Calu3 (cell line): Measurements from ENCODE around the gene PPOX. TPM values are rescaled to one million over a fixed set of nuclear protein-coding genes. Genes with fewer than 3 reads are reported as not detected.

Experiments
- BruUV-seq: library from RNA; stranded (reverse); fragments of 400-500 nt; replicated peaks from 2 replicates; lab custom pipeline; 2021; lab: Mats Ljungman, UMichigan
- CTCF ChIA-PET: fragments of 300-600 bp; sonication (Branson Sonifier 250); formaldehyde crosslinking; loops from one replicate; lab custom pipeline; 2022; ENCODE audit warnings: antibody characterized with exemption; lab: Charles Lee
- DNase-seq: peaks from one replicate; pipeline ENCODE4 v3.0.0; 2022
- H3K27ac Mint-ChIP-seq: one replicate; pipeline ENCODE4 v1.8.0; 2022; ENCODE audit warnings: mixed read lengths; ENCODE audit not compliant: unreplicated experiment
- H3K27me3 Mint-ChIP-seq: one replicate; pipeline ENCODE4 v1.8.0; 2022; ENCODE audit warnings: mixed read lengths; ENCODE audit not compliant: unreplicated experiment
- H3K36me3 Mint-ChIP-seq: one replicate; pipeline ENCODE4 v1.8.0; 2022; ENCODE audit warnings: mild to moderate bottlenecking, moderate library complexity, mixed read lengths; ENCODE audit not compliant: insufficient read depth, unreplicated experiment
- H3K4me1 Mint-ChIP-seq: one replicate; pipeline ENCODE4 v1.8.0; 2022; ENCODE audit warnings: mild to moderate bottlenecking, low read depth, mixed read lengths; ENCODE audit not compliant: unreplicated experiment
- H3K4me3 Mint-ChIP-seq: one replicate; pipeline ENCODE4 v1.8.0; 2022; ENCODE audit warnings: mild to moderate bottlenecking, low read depth, moderate library complexity, mixed read lengths; ENCODE audit not compliant: unreplicated experiment
- H3K9me3 Mint-ChIP-seq: one replicate; pipeline ENCODE4 v1.8.0; 2022; ENCODE audit warnings: low read depth, mixed read lengths; ENCODE audit not compliant: unreplicated experiment
- intact Hi-C: fragments of 100-400 bp; cut with micrococcal nuclease; formaldehyde crosslinking; loops from one replicate; pipeline ENCODE4 v1.10.0; 2022; ENCODE audit not compliant: unreplicated experiment
- total RNA-seq: library from RNA; stranded (reverse); gene quantifications from 2 replicates; pipeline ENCODE4 v1.2.3, GENCODE V29; 2022
- TF ChIP-seq, protein P1 (sequence below): fragments of 200-600 bp; IDR thresholded peaks from one replicate; pipeline ENCODE4 v1.8.0; 2022; ENCODE audit warnings: antibody characterized with exemption; ENCODE audit not compliant: unreplicated experiment

PPOX gene
- total RNA-seq, 1 experiment from 2014 or later: 27.1 TPM

GRCh38 chr1:161121042-161121650 is 45.1 kb upstream of the PPOX start:
- no TSS peak for BruUV-seq
- Mint-ChIP-seq H3K4me1 (peaks cover 23% of the 10 kb centered on the region), H3K27ac (no peak overlapping the region), H3K36me3 (peaks cover 90% of the 10 kb centered on the region), H3K4me3 (no peak overlapping the region), H3K27me3 (no peaks in the 10 kb centered on the region), H3K9me3 (no peaks in the 10 kb centered on the region)
- no peak for DNase-seq
- TF ChIP-seq, protein P1, sequence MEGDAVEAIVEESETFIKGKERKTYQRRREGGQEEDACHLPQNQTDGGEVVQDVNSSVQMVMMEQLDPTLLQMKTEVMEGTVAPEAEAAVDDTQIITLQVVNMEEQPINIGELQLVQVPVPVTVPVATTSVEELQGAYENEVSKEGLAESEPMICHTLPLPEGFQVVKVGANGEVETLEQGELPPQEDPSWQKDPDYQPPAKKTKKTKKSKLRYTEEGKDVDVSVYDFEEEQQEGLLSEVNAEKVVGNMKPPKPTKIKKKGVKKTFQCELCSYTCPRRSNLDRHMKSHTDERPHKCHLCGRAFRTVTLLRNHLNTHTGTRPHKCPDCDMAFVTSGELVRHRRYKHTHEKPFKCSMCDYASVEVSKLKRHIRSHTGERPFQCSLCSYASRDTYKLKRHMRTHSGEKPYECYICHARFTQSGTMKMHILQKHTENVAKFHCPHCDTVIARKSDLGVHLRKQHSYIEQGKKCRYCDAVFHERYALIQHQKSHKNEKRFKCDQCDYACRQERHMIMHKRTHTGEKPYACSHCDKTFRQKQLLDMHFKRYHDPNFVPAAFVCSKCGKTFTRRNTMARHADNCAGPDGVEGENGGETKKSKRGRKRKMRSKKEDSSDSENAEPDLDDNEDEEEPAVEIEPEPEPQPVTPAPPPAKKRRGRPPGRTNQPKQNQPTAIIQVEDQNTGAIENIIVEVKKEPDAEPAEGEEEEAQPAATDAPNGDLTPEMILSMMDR: no peak
- CTCF ChIA-PET: interaction anchor here (0.6 to 0.8 kb wide), 4 partner anchors 23 to 898 kb away, joined by 4 to 9 read pairs (median 5); partner anchors contain the start of gene TOMM40L
- intact Hi-C loops: no loop called here

DNA sequence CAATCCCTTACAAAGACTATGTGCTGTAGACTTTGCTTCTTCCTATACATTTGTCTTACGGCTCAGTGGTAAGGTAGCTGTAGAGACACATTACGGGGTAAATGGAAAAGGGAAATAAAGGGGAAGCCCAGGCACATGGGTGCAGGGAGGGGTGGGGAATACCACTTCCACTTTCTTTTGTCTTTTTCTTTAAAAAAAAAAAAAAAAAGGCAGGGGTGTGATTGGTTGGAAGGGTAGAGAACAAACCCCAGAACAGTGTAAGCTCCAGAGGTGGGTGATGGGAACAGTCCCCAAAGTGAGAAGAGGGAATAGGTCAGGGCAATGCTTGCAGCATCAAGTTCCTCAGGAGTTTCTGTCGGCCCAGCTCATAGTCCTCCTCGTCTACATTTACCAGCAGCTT is 44.4 kb upstream of the PPOX start:
- peaks cover 90% of the 10 kb centered on the region for H3K36me3 Mint-ChIP-seq
- peaks cover 16% of the 10 kb centered on the region for H3K4me1 Mint-ChIP-seq
- H3K27ac Mint-ChIP-seq: no peak overlapping the region
- intact Hi-C loops: no loop called here
- CTCF ChIA-PET: interaction anchor here (0.7 to 0.8 kb wide), 2 partner anchors 104 to 151 kb away, joined by 4 to 9 read pairs; partner anchors contain the start of gene TOMM40L
- no TSS peak for BruUV-seq
- no peak for DNase-seq
- no peaks in the 10 kb centered on the region for H3K9me3 Mint-ChIP-seq
- TF ChIP-seq, protein P1: no peak
- H3K4me3 Mint-ChIP-seq: no peak overlapping the region
- no peaks in the 10 kb centered on the region for H3K27me3 Mint-ChIP-seq

DNA sequence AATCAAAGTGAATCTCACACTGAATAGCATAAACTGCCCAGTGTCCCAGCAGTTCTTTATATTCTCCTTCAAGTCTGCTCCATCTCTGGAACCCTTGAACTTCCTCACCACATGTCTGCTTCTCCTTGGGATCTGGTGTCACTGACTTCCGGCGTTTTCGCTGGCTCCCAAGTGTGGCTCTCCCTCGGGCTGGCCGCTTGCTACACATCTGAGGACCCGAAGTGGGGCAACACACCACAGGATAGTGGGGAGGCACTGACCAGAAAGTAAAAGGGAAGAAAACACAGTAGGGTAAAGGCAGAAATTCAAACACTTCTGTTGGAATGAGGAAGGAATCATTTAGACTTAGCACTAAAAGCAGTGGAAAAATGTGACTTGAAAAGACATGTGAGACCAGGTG is 43.3 kb upstream of the PPOX start:
- peaks cover 84% of the 10 kb centered on the region for H3K36me3 Mint-ChIP-seq
- TF ChIP-seq, protein P1: no peak
- H3K27me3 Mint-ChIP-seq: no peaks in the 10 kb centered on the region
- BruUV-seq: no TSS peak
- peaks cover 16% of the 10 kb centered on the region for H3K4me1 Mint-ChIP-seq
- intact Hi-C loops: no loop called here
- H3K9me3 Mint-ChIP-seq: no peaks in the 10 kb centered on the region
- DNase-seq: no peak
- CTCF ChIA-PET: no interaction called here
- no peak overlapping the region for H3K4me3 Mint-ChIP-seq
- no peak overlapping the region for H3K27ac Mint-ChIP-seq

DNA sequence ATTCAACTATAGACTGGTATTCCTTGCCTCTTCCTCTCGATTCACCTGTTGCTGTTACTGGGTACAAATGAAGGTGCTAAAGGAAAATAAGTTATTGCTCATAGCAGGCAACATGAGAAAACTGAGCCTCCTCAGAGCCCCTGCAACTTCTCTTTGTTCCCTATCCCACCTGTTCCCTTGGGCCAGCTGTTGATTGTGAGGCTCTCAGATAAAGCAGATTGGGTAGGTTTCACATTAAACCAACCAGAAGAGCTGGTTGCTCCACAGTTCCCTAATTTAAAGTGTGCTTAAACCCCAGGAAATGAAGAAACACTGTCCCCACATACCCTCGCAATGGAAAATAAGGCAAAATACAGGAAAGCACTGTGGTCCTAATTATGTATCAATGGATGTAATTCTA is 38.6 kb upstream of the PPOX start:
- intact Hi-C loops: no loop called here
- TF ChIP-seq, protein P1: no peak
- H3K4me3 Mint-ChIP-seq: no peak overlapping the region
- no TSS peak for BruUV-seq
- no peak for DNase-seq
- H3K4me1 Mint-ChIP-seq: peaks cover 16% of the 10 kb centered on the region
- H3K36me3 Mint-ChIP-seq: peaks cover 57% of the 10 kb centered on the region
- CTCF ChIA-PET: interaction anchor here (0.6 to 1.3 kb wide), 2 partner anchors 10 to 151 kb away, joined by 3 to 6 read pairs; partner anchors contain the start of genes NIT1 and PFDN2
- H3K27me3 Mint-ChIP-seq: no peaks in the 10 kb centered on the region
- no peak overlapping the region for H3K27ac Mint-ChIP-seq
- H3K9me3 Mint-ChIP-seq: no peaks in the 10 kb centered on the region
